DOHH2 (cell line): Measurements from ENCODE around the gene ATP9B.

Experiments used
- H3F3A ChIP-seq: fragments of 200-600 bp; sonication (generic), shearing (Covaris generic); 2 replicates; pipeline ENCODE4 v1.6.0; 2016; ENCODE audit warnings: antibody characterized with exemption, mild to moderate bottlenecking; ENCODE audit not compliant: control insufficient read depth, insufficient read depth
- H3K27ac ChIP-seq: fragments of 200-600 bp; sonication (generic); 2 replicates; pipeline ENCODE4 v1.5.1; 2014; ENCODE audit warnings: low read depth, mild to moderate bottlenecking, low read length, moderate library complexity
- H3K27me3 ChIP-seq: fragments of 200-600 bp; sonication (generic); 2 replicates; pipeline ENCODE4 v1.6.1; 2014; ENCODE audit warnings: mild to moderate bottlenecking, low read length, mixed read lengths; ENCODE audit not compliant: control insufficient read depth
- H3K36me3 ChIP-seq: fragments of 200-600 bp; sonication (generic); 2 replicates; pipeline ENCODE4 v1.6.1; 2014; ENCODE audit warnings: mild to moderate bottlenecking, low read length, moderate library complexity, mixed read lengths; ENCODE audit not compliant: control insufficient read depth
- H3K4me1 ChIP-seq: fragments of 200-600 bp; sonication (generic); 2 replicates; pipeline ENCODE4 v1.6.1; 2014; ENCODE audit warnings: mild to moderate bottlenecking, low read length, mixed read lengths; ENCODE audit not compliant: control insufficient read depth
- H3K4me2 ChIP-seq: fragments of 200-600 bp; sonication (generic); 2 replicates; pipeline ENCODE4 v1.6.0; 2014; ENCODE audit warnings: mild to moderate bottlenecking, low read length, moderate library complexity
- H3K4me3 ChIP-seq: fragments of 200-600 bp; sonication (generic); 2 replicates; pipeline ENCODE4 v1.5.1; 2014; ENCODE audit warnings: mild to moderate bottlenecking, low read length, mixed read lengths
- H3K79me2 ChIP-seq: fragments of 200-600 bp; sonication (generic); 2 replicates; pipeline ENCODE4 v1.6.1; 2014; ENCODE audit warnings: mild to moderate bottlenecking, low read length, mixed read lengths; ENCODE audit not compliant: control insufficient read depth
- H3K9me2 ChIP-seq: fragments of 200-600 bp; sonication (generic); replicated peaks from 2 replicates; pipeline ENCODE4 v1.6.1; 2014; ENCODE audit warnings: mild to moderate bottlenecking, low read length, mixed read lengths; ENCODE audit not compliant: control insufficient read depth
- H3K9me3 ChIP-seq: fragments of 200-600 bp; sonication (generic); 2 replicates; pipeline ENCODE4 v1.6.1; 2014; ENCODE audit warnings: antibody characterized with exemption, low read length, mixed read lengths; ENCODE audit not compliant: control insufficient read depth, insufficient read depth
- H4K20me1 ChIP-seq: fragments of 200-600 bp; sonication (generic); 2 replicates; pipeline ENCODE4 v1.6.0; 2014; ENCODE audit warnings: low read depth, mild to moderate bottlenecking, antibody characterized with exemption, low read length, moderate library complexity; ENCODE audit not compliant: control insufficient read depth, insufficient read depth
- CTCF ChIP-seq: fragments of 200-600 bp; sonication (generic); IDR thresholded peaks from one replicate; pipeline ENCODE4 v1.5.1; 2014; ENCODE audit warnings: antibody characterized with exemption, mild to moderate bottlenecking, low read depth, low read length; ENCODE audit not compliant: poor library complexity, severe bottlenecking
- EZH2phosphoT487 ChIP-seq: fragments of 200-600 bp; sonication (generic); IDR thresholded peaks from 2 replicates; pipeline ENCODE4 v1.6.1; 2017; ENCODE audit warnings: borderline replicate concordance, mild to moderate bottlenecking, antibody characterized with exemption, low read length, moderate library complexity, mixed read lengths

ATP9B gene

GRCh38 chr18:79173742-79174141 is 104.5 kb downstream of the ATP9B start:
- Histone ChIP-seq H3K9me3 (no peaks in the 10 kb centered on the region), H3F3A (0 out of 2 replicates have a peak, but pooled peaks cover 2% of the 10 kb centered on the region), H3K27ac (no peak overlapping the region), H4K20me1 (no peaks in the 10 kb centered on the region), H3K4me3 (no peak overlapping the region), H3K27me3 (no peaks in the 10 kb centered on the region), H3K36me3 (peaks cover 4% of the 10 kb centered on the region; the same call in 1 of the 2 replicates), H3K79me2 (no peaks in the 10 kb centered on the region), H3K4me1 (peaks cover 3% of the 10 kb centered on the region; the same call in 1 of the 2 replicates), H3K9me2 (no peaks in the 10 kb centered on the region), H3K4me2 (no peak overlapping the region)
- no peak for TF ChIP-seq EZH2phosphoT487
- no peak for TF ChIP-seq CTCF

GRCh38 chr18:79178113-79178531 is 108.9 kb downstream of the ATP9B start:
- Histone ChIP-seq H3K9me3 (no peaks in the 10 kb centered on the region), H3K4me3 (no peak overlapping the region), H3K4me1 (peaks cover 15% of the 10 kb centered on the region), H3K36me3 (peaks cover 4% of the 10 kb centered on the region; the same call in 1 of the 2 replicates), H3K79me2 (no peaks in the 10 kb centered on the region), H4K20me1 (no peaks in the 10 kb centered on the region), H3F3A (0 out of 2 replicates have a peak, but pooled peaks cover 2% of the 10 kb centered on the region), H3K27ac (no peak overlapping the region), H3K27me3 (no peaks in the 10 kb centered on the region), H3K9me2 (no peaks in the 10 kb centered on the region), H3K4me2 (no peak overlapping the region)
- TF ChIP-seq EZH2phosphoT487 (no peak), CTCF (no peak)

GRCh38 chr18:79182047-79182713 is 113.0 kb downstream of the ATP9B start:
- no peaks in the 10 kb centered on the region for H3K9me3 ChIP-seq
- no peaks in the 10 kb centered on the region for H4K20me1 ChIP-seq
- no peaks in the 10 kb centered on the region for H3F3A ChIP-seq
- peaks cover 37% of the 10 kb centered on the region for H3K4me1 ChIP-seq
- no peak overlapping the region for H3K4me3 ChIP-seq
- TF ChIP-seq CTCF (no peak), EZH2phosphoT487 (no peak)
- no peaks in the 10 kb centered on the region for H3K9me2 ChIP-seq
- H3K27ac ChIP-seq = no peak overlapping the region
- H3K36me3 ChIP-seq = no peaks in the 10 kb centered on the region
- H3K27me3 ChIP-seq = no peaks in the 10 kb centered on the region
- no peaks in the 10 kb centered on the region for H3K79me2 ChIP-seq
- H3K4me2 ChIP-seq = no peak overlapping the region
